A549 (cell line): Measurements from ENCODE around the gene TJP1. TPM values are rescaled to one million over a fixed set of nuclear protein-coding genes. Genes with fewer than 3 reads are reported as not detected.
"Not testable (repeated sequence)": the region's sequence is repeated elsewhere in the genome, so short reads cannot be mapped to it uniquely, and the experiment has no call there.

Experiments
- ATAC-seq, 2 experiments: fragments of 200-7000 bp in 1 of 2; fragments of >200 bp in 1 of 2; cut with Nextera tagmentation in 1 of 2; cut with Tn5 transposase in 1 of 2; 3 replicates each; pipeline versions ENCODE4 v1.8.0 to v1.9.1; 2018 to 2020; ENCODE audit warnings: mild to moderate bottlenecking in 1 of 2, moderate library complexity in 1 of 2
- CTCF ChIA-PET: fragments of 300-600 bp; sonication (Branson Sonifier 250); formaldehyde crosslinking; extraction: SDS; loops from one replicate; lab custom pipeline; 2021; ENCODE audit warnings: antibody characterized with exemption, inconsistent platforms; lab: Yijun Ruan, JAX
- POLR2A ChIA-PET: fragments of 350-600 bp; formaldehyde crosslinking; extraction: SDS; loops from one replicate; lab custom pipeline; 2021; ENCODE audit warnings: antibody characterized with exemption, inconsistent platforms; lab: Yijun Ruan, JAX
- DNase-seq, 2 experiments: peaks; one replicate each; pipeline versions ENCODE4 v3.0.0 to v3.0.0-alpha.2; 2011 to 2016; ENCODE audit warnings: low read depth in 1 of 2, low spot score in 1 of 2
- FAIRE-seq: peaks from 2 replicates; lab custom pipeline; 2011; peaks lifted over from hg19 to GRCh38; lab: Jason Lieb, UNC
- H3K27ac ChIP-seq, 2 experiments: fragments of >200 bp; sonication (Bioruptor Twin); formaldehyde crosslinking; 3 replicates each; pipeline ENCODE4 v1.5.1; 2016 to 2017
- H3K4me1 ChIP-seq: fragments of >200 bp; sonication (Bioruptor Twin); formaldehyde crosslinking; 3 replicates; pipeline ENCODE4 v1.6.1; 2016
- H3K4me2 ChIP-seq: fragments of >200 bp; sonication (Bioruptor Twin); formaldehyde crosslinking; 3 replicates; pipeline ENCODE4 v1.6.1; 2016
- H3K4me3 ChIP-seq: fragments of >200 bp; sonication (Bioruptor Twin); formaldehyde crosslinking; 3 replicates; pipeline ENCODE4 v1.5.1; 2016
- H3K9me3 ChIP-seq: fragments of >200 bp; sonication (Bioruptor Twin); formaldehyde crosslinking; 3 replicates; pipeline ENCODE4 v1.6.1; 2016
- BCL3 ChIP-seq: fragments of >200 bp; sonication (Bioruptor Twin); formaldehyde crosslinking; IDR thresholded peaks from 3 replicates; pipeline ENCODE4 v1.6.1; 2016
- CBX8 ChIP-seq: fragments of 200-600 bp; sonication (generic); IDR thresholded peaks from 2 replicates; pipeline ENCODE4 v1.6.1; 2016
- CEBPB ChIP-seq, 2 experiments: fragments of >200 bp in 1 of 2; sonication (Bioruptor Twin) in 1 of 2; formaldehyde crosslinking in 1 of 2; IDR thresholded peaks; 2 replicates each; pipeline ENCODE4 v1.6.1; 2012 to 2016
- CHD2 ChIP-seq: fragments of 150-350 bp; IDR thresholded peaks from 2 replicates; pipeline ENCODE4 v1.6.1; 2014; ENCODE audit warnings: low read length; ENCODE audit not compliant: partially characterized antibody
- CTCF ChIP-seq: fragments of >200 bp; sonication (Bioruptor Twin); formaldehyde crosslinking; IDR thresholded peaks from 3 replicates; pipeline ENCODE4 v1.5.1; 2016
- E2F6 ChIP-seq: IDR thresholded peaks from 2 replicates; pipeline ENCODE4 v1.6.1; 2012; ENCODE audit warnings: low read depth, borderline replicate concordance
- EHF ChIP-seq: fragments of 250-450 bp; sonication (Bioruptor Pico); IDR thresholded peaks from 2 replicates; pipeline ENCODE4 v1.5.0; 2020; ENCODE audit warnings: mild to moderate bottlenecking
- EHMT2 ChIP-seq: fragments of 200-600 bp; sonication (generic); IDR thresholded peaks from 2 replicates; pipeline ENCODE4 v1.6.1; 2016; ENCODE audit warnings: antibody characterized with exemption, low read depth, mild to moderate bottlenecking, moderate library complexity
- EP300 ChIP-seq, 2 experiments: fragments of >200 bp; sonication (Bioruptor Twin); formaldehyde crosslinking; IDR thresholded peaks; 2 replicates in 1 of 2; 3 replicates in 1 of 2; pipeline ENCODE4 v1.6.1; 2016 to 2017
- ESRRA ChIP-seq: fragments of 150-350 bp; IDR thresholded peaks from 2 replicates; pipeline ENCODE4 v1.6.1; 2014; ENCODE audit warnings: mild to moderate bottlenecking, low read length, borderline replicate concordance
- FOSL2 ChIP-seq, 2 experiments: fragments of 450-650 bp in 1 of 2; fragments of >200 bp in 1 of 2; sonication (Bioruptor Twin) in 1 of 2; formaldehyde crosslinking; IDR thresholded peaks; 2 replicates each; pipeline versions ENCODE4 v1.5.0 to v1.6.1; 2016 to 2020; ENCODE audit warnings: mild to moderate bottlenecking in 1 of 2, moderate library complexity in 1 of 2
- HDAC2 ChIP-seq: fragments of 200-600 bp; sonication (generic); IDR thresholded peaks from 2 replicates; pipeline ENCODE4 v1.6.1; 2016
- HOXB13 ChIP-seq: fragments of 250-450 bp; sonication (Bioruptor Pico); IDR thresholded peaks from 2 replicates; pipeline ENCODE4 v1.5.0; 2020; ENCODE audit warnings: low read depth, mild to moderate bottlenecking, moderate library complexity
- JUN ChIP-seq, 2 experiments: fragments of >200 bp; sonication (Bioruptor Twin); formaldehyde crosslinking; IDR thresholded peaks; 2 replicates in 1 of 2; 3 replicates in 1 of 2; pipeline ENCODE4 v1.6.1; 2016 to 2017
- JUNB ChIP-seq: fragments of >200 bp; sonication (Bioruptor Twin); formaldehyde crosslinking; IDR thresholded peaks from 2 replicates; pipeline ENCODE4 v1.6.1; 2016
- KDM1A ChIP-seq: fragments of 200-600 bp; sonication (generic); IDR thresholded peaks from 2 replicates; pipeline ENCODE4 v1.6.1; 2016; ENCODE audit warnings: low read depth, mild to moderate bottlenecking
- KDM5A ChIP-seq: fragments of 200-600 bp; sonication (generic); IDR thresholded peaks from 2 replicates; pipeline ENCODE4 v1.6.1; 2016; ENCODE audit warnings: antibody characterized with exemption, mild to moderate bottlenecking
- MAFK ChIP-seq: fragments of 450-650 bp; IDR thresholded peaks from 2 replicates; pipeline ENCODE4 v1.6.1; 2014; ENCODE audit not compliant: partially characterized antibody
- MAX ChIP-seq: IDR thresholded peaks from 2 replicates; pipeline ENCODE4 v1.6.1; 2012
- MYC ChIP-seq: IDR thresholded peaks from 2 replicates; pipeline ENCODE4 v1.6.1; 2012; ENCODE audit warnings: mild to moderate bottlenecking, inconsistent platforms, low read length, improper control_type of control experiment, borderline replicate concordance
- NPAS2 ChIP-seq: fragments of 250-450 bp; sonication (Bioruptor Pico); IDR thresholded peaks from 2 replicates; pipeline ENCODE4 v1.8.0; 2022; ENCODE audit warnings: mild to moderate bottlenecking, moderate library complexity, borderline replicate concordance
- NR3C1 ChIP-seq: fragments of >200 bp; sonication (Bioruptor Twin); formaldehyde crosslinking; IDR thresholded peaks from 3 replicates; pipeline ENCODE4 v1.6.1; 2017
- POLR2AphosphoS2 ChIP-seq: conservative IDR thresholded peaks from 2 replicates; pipeline ENCODE4 v1.6.1; 2012; ENCODE audit warnings: low read length, improper control_type of control experiment, inconsistent platforms
- RAD21 ChIP-seq, 2 experiments: fragments of >200 bp in 1 of 2; sonication (Bioruptor Twin) in 1 of 2; formaldehyde crosslinking in 1 of 2; IDR thresholded peaks in 1 of 2; conservative IDR thresholded peaks in 1 of 2; 2 replicates in 1 of 2; 3 replicates in 1 of 2; pipeline ENCODE4 v1.6.1; 2012 to 2018; ENCODE audit warnings: inconsistent platforms in 1 of 2
- RARB ChIP-seq: fragments of 250-450 bp; sonication (Bioruptor Pico); IDR thresholded peaks from 2 replicates; pipeline ENCODE4 v1.8.0; 2021; ENCODE audit warnings: mild to moderate bottlenecking, moderate library complexity
- RCOR1 ChIP-seq: fragments of 150-350 bp; IDR thresholded peaks from 2 replicates; pipeline ENCODE4 v1.6.1; 2014; ENCODE audit warnings: antibody characterized with exemption, low read length, low read depth
- RFX5 ChIP-seq: fragments of 450-650 bp; IDR thresholded peaks from 2 replicates; pipeline ENCODE4 v1.7.1; 2014; ENCODE audit warnings: antibody characterized with exemption, mild to moderate bottlenecking, moderate library complexity
- RNF2 ChIP-seq: fragments of 200-600 bp; sonication (generic); IDR thresholded peaks from 2 replicates; pipeline ENCODE4 v1.6.1; 2016; ENCODE audit warnings: low read depth, mild to moderate bottlenecking, antibody characterized with exemption, moderate library complexity, borderline replicate concordance
- SMC3 ChIP-seq: fragments of >200 bp; sonication (Bioruptor Twin); formaldehyde crosslinking; IDR thresholded peaks from 3 replicates; pipeline ENCODE4 v1.6.1; 2018; ENCODE audit warnings: inconsistent platforms
- SREBF2 ChIP-seq: fragments of 450-650 bp; IDR thresholded peaks from 2 replicates; pipeline ENCODE4 v1.6.1; 2014; ENCODE audit warnings: mild to moderate bottlenecking, moderate library complexity
- TFCP2L1 ChIP-seq: fragments of 250-450 bp; sonication (Bioruptor Pico); IDR thresholded peaks from 2 replicates; pipeline ENCODE4 v1.5.0; 2021; ENCODE audit warnings: mild to moderate bottlenecking
- ZC3H11A ChIP-seq: fragments of 450-650 bp; IDR thresholded peaks from 2 replicates; pipeline ENCODE4 v1.6.1; 2014; ENCODE audit warnings: antibody characterized with exemption, mild to moderate bottlenecking
- ZFP36 ChIP-seq: fragments of 450-650 bp; IDR thresholded peaks from 2 replicates; pipeline ENCODE4 v1.6.1; 2014; ENCODE audit warnings: borderline replicate concordance; ENCODE audit not compliant: partially characterized antibody
- ZNF302 ChIP-seq: fragments of 250-450 bp; sonication (Bioruptor Pico); IDR thresholded peaks from 2 replicates; pipeline ENCODE4 v1.9.0; 2021; ENCODE audit warnings: inconsistent platforms, mild to moderate bottlenecking, moderate library complexity
- ZSCAN20 ChIP-seq: fragments of 250-450 bp; sonication (Bioruptor Pico); IDR thresholded peaks from 2 replicates; pipeline ENCODE4 v1.8.0; 2022; ENCODE audit warnings: mild to moderate bottlenecking, moderate library complexity
- whole genome bisulfite sequencing: methylation state at CpG from one replicate; pipeline ENCODE4 v1.1.6; 2017; ENCODE audit errors: missing lambda C conversion rate; 5-methylcytosine and 5-hydroxymethylcytosine counted together
- polyA plus RNA-seq, 4 experiments: library from polyadenylated mRNA; depleted of rRNA in 3 of 4; stranded (reverse); fragments of >200 nt; fragmentation: RNase III in 1 of 4; extraction: RNeasy Plus Mini Kit Qiagen cat#74134 plus additional on column Dnase treatment in 1 of 4; gene quantifications; 2 replicates in 3 of 4; 3 replicates in 1 of 4; pipeline ENCODE4 v1.2.3, GENCODE V29; 2011 to 2017

TJP1 gene
- polyA plus RNA-seq, 2 of the 4 experiments (the other 2 are of a cell fraction), result 55.0 to 179 TPM

GRCh38 chr15:29657476-29657817 is 164.8 kb downstream of the TJP1 start:
- not testable (repeated sequence) for H3K4me1 ChIP-seq, FAIRE-seq, H3K9me3 ChIP-seq
- peak overlapping the region; percentile 67 to 81 for H3K27ac ChIP-seq
- TF ChIP-seq MAFK, result peak; percentile 96
- ChIA-PET CTCF (interaction anchor here (0.7 to 2.3 kb wide), 15 partner anchors 9 to 418 kb away, joined by 3 to 11 read pairs (median 4); no protein-coding TSS in a partner anchor), POLR2A (interaction anchor here (1.1 kb wide), 1 partner anchor 17 kb away, joined by 5 read pairs; no protein-coding TSS in a partner anchor)
- peak in 1 of 2 experiments; percentile 64; a peak in 3 of 6 replicates for ATAC-seq
- peak in 1 of 2 experiments; percentile 72 for DNase-seq
- H3K4me2 ChIP-seq, result peak overlapping the region; percentile 67
- WGBS, result 63% methylated on average over 6 of the region's 6 CpGs
- peak overlapping the region; percentile 50 for H3K4me3 ChIP-seq

- peak; percentile 18 for FAIRE-seq
- ChIA-PET CTCF (interaction anchor here (0.6 to 2.3 kb wide), 24 partner anchors 9 to 418 kb away, joined by 3 to 11 read pairs (median 4); no protein-coding TSS in a partner anchor), POLR2A (interaction anchor here (1.1 kb wide), 1 partner anchor 18 kb away, joined by 5 read pairs; no protein-coding TSS in a partner anchor)
- TF ChIP-seq MAX (peak; percentile 77), HOXB13 (CRISPR knock-in tag) (no peak), RNF2 (no peak), JUNB (no peak), EP300 (IDR thresholded peaks at IDR 0.05) (no peak), CTCF (peak; percentile 48), HDAC2 (no peak), ZNF302 (CRISPR knock-in tag) (no peak), SREBF2 (no peak), TFCP2L1 (no peak), E2F6 (peak; percentile 51; the same call in 1 of the 2 replicates), ZSCAN20 (CRISPR knock-in tag) (no peak), FOSL2 (IDR thresholded peaks at IDR 0.05) (no peak), FOSL2 (CRISPR knock-in tag; IDR thresholded peaks at IDR 0.05) (no peak), EHF (CRISPR knock-in tag) (no peak), MYC (no peak), NR3C1 (no peak), BCL3 (no peak), POLR2AphosphoS2 (no peak), CHD2 (no peak), ESRRA (no peak), ZC3H11A (no peak), KDM1A (no peak), CEBPB (IDR thresholded peaks at IDR 0.05) (no peak), CBX8 (no peak), RARB (CRISPR knock-in tag) (no peak), KDM5A (no peak), ZFP36 (no peak), EHMT2 (no peak), RCOR1 (no peak), NPAS2 (CRISPR knock-in tag) (no peak), RFX5 (0 out of 2 replicates have a peak, but pooled peaks have one; percentile 14), SMC3 (peak; percentile 57), JUN (IDR thresholded peaks at IDR 0.05) (no peak), RAD21 (conservative IDR thresholded peaks at IDR 0.05 in 1 of 2, IDR thresholded peaks at IDR 0.05 in 1 of 2) (peak; percentile 13 to 42; a peak in 1 of 5 replicates)
Observed at GRCh38 chr15:29656636-29657475, 165.4 kb downstream of the TJP1 start.

More at GRCh38 chr15:29656636-29657475, 165.4 kb downstream of the TJP1 start:
- H3K4me1 ChIP-seq, result no peaks in the 10 kb centered on the region
- H3K27ac ChIP-seq, result peak overlapping the region; percentile 67 to 81
- peak overlapping the region; percentile 50 for H3K4me3 ChIP-seq
- ATAC-seq, result peak; percentile 97 to 99
- WGBS, result 50% methylated on average over 33 of the region's 33 CpGs
- peak overlapping the region; percentile 67 for H3K4me2 ChIP-seq
- peaks cover 6% of the 10 kb centered on the region; the same call in 1 of the 3 replicates for H3K9me3 ChIP-seq
- DNase-seq, result peak; percentile 52 to 87
